ENCODE data around the gene ZNF76. TPM values are rescaled to one million over a fixed set of nuclear protein-coding genes. Genes with fewer than 3 reads are reported as not detected.

ZNF76 gene
- 10 to 100 TPM; 32.5 to 38.7 TPM for total RNA-seq
- 10 to 100 TPM; 27.6 to 34.5 TPM for polyA plus RNA-seq
- long read RNA-seq, donor 1, partial matches to known transcripts = 0 of 3 reads
- long read RNA-seq, donor 1, other reads (novel, unspliced or antisense) = 0 of 3 reads
- long read RNA-seq, donor 2, partial matches to known transcripts = 0 of 2 reads
- long read RNA-seq, donor 2, other reads (novel, unspliced or antisense) = 0 of 2 reads
- long read RNA-seq, donor 3, partial matches to known transcripts = 9 of 9 reads
- long read RNA-seq, donor 3, other reads (novel, unspliced or antisense) = 0 of 9 reads
- long read RNA-seq, donor 4, partial matches to known transcripts = 0 of 1 reads
- long read RNA-seq, donor 4, other reads (novel, unspliced or antisense) = 0 of 1 reads
- long read RNA-seq, donor 5, partial matches to known transcripts = 0 of 4 reads
- long read RNA-seq, donor 5, other reads (novel, unspliced or antisense) = 0 of 4 reads

- H3K9ac ChIP-seq (ENCODE audit: insufficient read depth in 1 of 2, low read length in 2 of 2) = peak within 1 kb of the TSS; percentile 89 to 94
- no peaks in the 10 kb centered on the region for H3K36me3 ChIP-seq (ENCODE audit: control insufficient read depth in 4 of 4, insufficient read depth in 4 of 4, low read length in 4 of 4)
- H3K4me1 ChIP-seq (ENCODE audit: control insufficient read depth in 5 of 5, insufficient read depth in 5 of 5, low read length in 5 of 5) = peaks cover 0 to 23% (median 4%) of the 10 kb centered on the region in 5 donors
- H3K4me3 ChIP-seq = peak within 1 kb of the TSS; percentile 84
- peak; percentile 98 for DNase-seq
- H3K9me3 ChIP-seq (ENCODE audit: control insufficient read depth in 4 of 4, insufficient read depth in 3 of 4, low read length in 3 of 4) = no peaks in the 10 kb centered on the region
- no peak for TF ChIP-seq CTCF (IDR thresholded peaks at IDR 0.05; ENCODE audit: control extremely low read depth, extremely low read depth)
- H3K27ac ChIP-seq (ENCODE audit: low read depth in 1 of 2, low read length in 1 of 2) = peak within 1 kb of the TSS; percentile 94 to 98
- ATAC-seq (ENCODE audit: insufficient read depth, low FRiP score) = peak; percentile 91
- H3K27me3 ChIP-seq (ENCODE audit: control insufficient read depth in 3 of 3, insufficient read depth in 3 of 3, low read length in 2 of 3) = no peaks in the 10 kb centered on the region
- 0 to 1% methylated on average over 72 to 82 of the region's 82 CpGs for WGBS, 2 donors
These were observed at the start of gene ZNF76 for GRCh38 chr6:35259194-35259947. ZNF76 (plus strand) TSS chr6:35259735; CDS start chr6:35281152, 21,417 bp downstream.

- Histone ChIP-seq H3K4me3 (no peak overlapping the region), H3K9me3 (ENCODE audit: control insufficient read depth in 4 of 4, insufficient read depth in 3 of 4, low read length in 3 of 4) (no peaks in the 10 kb centered on the region), H3K9ac (ENCODE audit: insufficient read depth in 1 of 2, low read length in 2 of 2) (no peak overlapping the region), H3K36me3 (ENCODE audit: control insufficient read depth in 4 of 4, insufficient read depth in 4 of 4, low read length in 4 of 4) (no peaks in the 10 kb centered on the region), H3K27me3 (ENCODE audit: control insufficient read depth in 3 of 3, insufficient read depth in 3 of 3, low read length in 2 of 3) (peaks cover 0 to 35% (median 22%) of the 10 kb centered on the region in 3 donors), H3K4me1 (ENCODE audit: control insufficient read depth in 5 of 5, insufficient read depth in 5 of 5, low read length in 5 of 5) (peaks cover 0 to 40% (median 6%) of the 10 kb centered on the region in 5 donors), H3K27ac (ENCODE audit: low read depth in 1 of 2, low read length in 1 of 2) (no peak overlapping the region)
- ATAC-seq (ENCODE audit: insufficient read depth, low FRiP score) (no peak), DNase-seq (peak in 2 of 3 donors; percentile 34 to 48)
- 19 to 23% methylated on average over 50 to 51 of the region's 51 CpGs for WGBS, 2 donors
- no peak for TF ChIP-seq CTCF (IDR thresholded peaks at IDR 0.05; ENCODE audit: control extremely low read depth, extremely low read depth)
These were observed 46.2 kb upstream of the ZNF76 start for GRCh38 chr6:35213298-35213791.

GRCh38 chr6:35213824-35214756 is 45.4 kb upstream of the ZNF76 start, which contains the start of gene SCUBE3:
SCUBE3 (plus strand) TSS chr6:35213956; CDS start chr6:35214419, 463 bp downstream.
- H3K27ac ChIP-seq (ENCODE audit: low read depth in 1 of 2, low read length in 1 of 2) = no peak within 1 kb of the TSS

More at GRCh38 chr6:35213824-35214756, 45.4 kb upstream of the ZNF76 start, which contains the start of gene SCUBE3:
- H3K27me3 ChIP-seq (ENCODE audit: control insufficient read depth in 3 of 3, insufficient read depth in 3 of 3, low read length in 2 of 3) = peaks cover 0 to 35% (median 22%) of the 10 kb centered on the region in 3 donors
- H3K36me3 ChIP-seq (ENCODE audit: control insufficient read depth in 4 of 4, insufficient read depth in 4 of 4, low read length in 4 of 4) = no peaks in the 10 kb centered on the region
- H3K9me3 ChIP-seq (ENCODE audit: control insufficient read depth in 4 of 4, insufficient read depth in 3 of 4, low read length in 3 of 4) = no peaks in the 10 kb centered on the region
- H3K4me3 ChIP-seq = peak within 1 kb of the TSS; percentile 37
- DNase-seq (peak; percentile 77 to 81 (median 81)), ATAC-seq (ENCODE audit: insufficient read depth, low FRiP score) (no peak)
- H3K4me1 ChIP-seq (ENCODE audit: control insufficient read depth in 5 of 5, insufficient read depth in 5 of 5, low read length in 5 of 5) = peaks cover 0 to 46% (median 6%) of the 10 kb centered on the region in 5 donors
- 1 to 2% methylated on average over 69 to 89 of the region's 89 CpGs for WGBS, 2 donors
- TF ChIP-seq CTCF (IDR thresholded peaks at IDR 0.05; ENCODE audit: control extremely low read depth, extremely low read depth) = no peak
- no peak within 1 kb of the TSS for H3K9ac ChIP-seq (ENCODE audit: insufficient read depth in 1 of 2, low read length in 2 of 2)

Data from lung (tissue), 16 donors.